Activated CD8-positive, alpha-beta T cell treated with anti-CD3 and anti-CD28 coated beads for 36 hours (primary cell): ENCODE results near the gene SLC25A48. TPM values are rescaled to one million over a fixed set of nuclear protein-coding genes. Genes with fewer than 3 reads are reported as not detected.

Source experiments
- ATAC-seq: fragments of 200-7000 bp; cut with Tn5 transposase; one replicate; pipeline ENCODE4 v1.10.0; 2021; ENCODE audit warnings: mild to moderate bottlenecking, moderate library complexity
- CTCF ChIA-PET: fragments of 350-600 bp; sonication (Branson Sonifier 250); formaldehyde crosslinking; loops from one replicate; lab custom pipeline; 2021; ENCODE audit warnings: antibody characterized with exemption; lab: Charles Lee
- POLR2A ChIA-PET: fragments of 350-600 bp; sonication (Branson Sonifier 250); formaldehyde crosslinking; loops from one replicate; lab custom pipeline; 2021; ENCODE audit warnings: antibody characterized with exemption; lab: Charles Lee
- DNase-seq: peaks from one replicate; pipeline ENCODE4 v3.0.0-alpha.2; 2020
- H3K27ac Mint-ChIP-seq: one replicate; pipeline ENCODE4 v1.8.0; 2021; ENCODE audit warnings: mild to moderate bottlenecking, mixed read lengths
- H3K27me3 Mint-ChIP-seq: one replicate; pipeline ENCODE4 v1.8.0; 2021; ENCODE audit warnings: mixed read lengths
- H3K36me3 Mint-ChIP-seq: one replicate; pipeline ENCODE4 v1.8.0; 2021; ENCODE audit warnings: low read depth, mixed read lengths
- H3K4me1 Mint-ChIP-seq: one replicate; pipeline ENCODE4 v1.8.0; 2021; ENCODE audit warnings: low read depth, mixed read lengths
- H3K4me3 Mint-ChIP-seq: one replicate; pipeline ENCODE4 v1.8.0; 2021; ENCODE audit warnings: mild to moderate bottlenecking, moderate library complexity, mixed read lengths
- H3K9me3 Mint-ChIP-seq: one replicate; pipeline ENCODE4 v1.8.0; 2021; ENCODE audit warnings: mixed read lengths
- intact Hi-C: fragments of 100-400 bp; cut with micrococcal nuclease; formaldehyde crosslinking; loops from one replicate; pipeline ENCODE4 v1.10.0; 2022
- total RNA-seq, 2 experiments: library from RNA; stranded (reverse); gene quantifications; one replicate each; pipeline ENCODE4 v1.2.3, GENCODE V29; 2021
- TF ChIP-seq, protein P1 (sequence below): fragments of 200-600 bp; IDR thresholded peaks from one replicate; pipeline ENCODE4 v1.8.0; 2022; ENCODE audit warnings: antibody characterized with exemption, mild to moderate bottlenecking

The SLC25A48 gene, protein sequence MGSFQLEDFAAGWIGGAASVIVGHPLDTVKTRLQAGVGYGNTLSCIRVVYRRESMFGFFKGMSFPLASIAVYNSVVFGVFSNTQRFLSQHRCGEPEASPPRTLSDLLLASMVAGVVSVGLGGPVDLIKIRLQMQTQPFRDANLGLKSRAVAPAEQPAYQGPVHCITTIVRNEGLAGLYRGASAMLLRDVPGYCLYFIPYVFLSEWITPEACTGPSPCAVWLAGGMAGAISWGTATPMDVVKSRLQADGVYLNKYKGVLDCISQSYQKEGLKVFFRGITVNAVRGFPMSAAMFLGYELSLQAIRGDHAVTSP
- total RNA-seq: not detected

DNA sequence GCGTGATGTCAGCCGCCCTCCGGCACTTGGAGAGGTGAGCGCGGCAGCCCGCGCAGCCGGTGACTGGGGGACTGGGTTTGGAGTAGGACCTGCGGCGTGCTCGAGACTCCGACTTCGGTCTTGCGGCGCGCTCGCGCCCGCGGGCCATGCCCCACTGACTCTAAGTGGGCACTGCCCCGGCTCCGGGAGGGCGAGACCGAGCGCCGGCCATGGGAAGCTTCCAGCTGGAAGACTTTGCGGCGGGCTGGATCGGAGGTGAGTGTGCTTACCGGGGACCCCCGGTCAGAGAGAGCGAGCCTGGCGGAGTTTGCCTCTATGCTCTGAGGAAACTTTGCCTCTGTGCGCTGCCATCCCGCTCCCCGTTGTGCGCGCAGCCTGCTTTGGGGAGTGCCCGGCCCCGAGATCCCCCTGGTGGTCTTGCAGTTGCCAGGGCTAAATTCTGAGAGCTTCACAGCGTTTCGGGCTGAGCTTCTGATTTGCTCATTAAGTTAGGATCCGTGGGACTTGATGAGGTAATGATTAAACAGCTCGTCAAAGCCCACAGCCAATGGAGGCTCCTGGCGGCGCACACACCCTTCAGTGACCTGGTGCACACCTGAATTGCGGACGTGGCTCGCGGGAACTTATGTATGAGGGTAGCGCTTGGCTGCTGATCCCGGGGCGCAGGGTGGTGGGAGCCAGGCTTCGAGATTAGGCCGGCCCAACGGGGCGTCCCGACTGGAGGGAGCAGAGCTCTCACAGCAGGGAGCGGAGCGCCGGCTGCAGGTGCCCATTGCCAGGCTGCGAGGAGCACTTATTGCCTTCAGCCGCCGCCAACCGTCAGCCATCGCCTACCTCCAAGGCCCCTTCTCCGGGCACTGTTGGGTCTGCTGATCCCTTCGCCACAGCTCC, at the start of gene SLC25A48:
Gene SLC25A48 (plus strand): TSS at position 25 of the 891 bp plus-strand sequence. CDS start 185 bp downstream, at position 210.
- H3K27me3 Mint-ChIP-seq: peaks cover 40% of the 10 kb centered on the region
- CTCF ChIA-PET: interaction anchor here (1.0 to 1.3 kb wide), 3 partner anchors 14 to 269 kb away, joined by 3 to 4 read pairs (median 4); no protein-coding TSS in a partner anchor
- TF ChIP-seq, protein P1, sequence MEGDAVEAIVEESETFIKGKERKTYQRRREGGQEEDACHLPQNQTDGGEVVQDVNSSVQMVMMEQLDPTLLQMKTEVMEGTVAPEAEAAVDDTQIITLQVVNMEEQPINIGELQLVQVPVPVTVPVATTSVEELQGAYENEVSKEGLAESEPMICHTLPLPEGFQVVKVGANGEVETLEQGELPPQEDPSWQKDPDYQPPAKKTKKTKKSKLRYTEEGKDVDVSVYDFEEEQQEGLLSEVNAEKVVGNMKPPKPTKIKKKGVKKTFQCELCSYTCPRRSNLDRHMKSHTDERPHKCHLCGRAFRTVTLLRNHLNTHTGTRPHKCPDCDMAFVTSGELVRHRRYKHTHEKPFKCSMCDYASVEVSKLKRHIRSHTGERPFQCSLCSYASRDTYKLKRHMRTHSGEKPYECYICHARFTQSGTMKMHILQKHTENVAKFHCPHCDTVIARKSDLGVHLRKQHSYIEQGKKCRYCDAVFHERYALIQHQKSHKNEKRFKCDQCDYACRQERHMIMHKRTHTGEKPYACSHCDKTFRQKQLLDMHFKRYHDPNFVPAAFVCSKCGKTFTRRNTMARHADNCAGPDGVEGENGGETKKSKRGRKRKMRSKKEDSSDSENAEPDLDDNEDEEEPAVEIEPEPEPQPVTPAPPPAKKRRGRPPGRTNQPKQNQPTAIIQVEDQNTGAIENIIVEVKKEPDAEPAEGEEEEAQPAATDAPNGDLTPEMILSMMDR: peak; percentile 55
- peaks cover 15% of the 10 kb centered on the region for H3K9me3 Mint-ChIP-seq
- H3K27ac Mint-ChIP-seq: no peak within 1 kb of the TSS
- intact Hi-C loops: loop anchor here (5.0 kb wide), 1 partner anchor 368 kb away; no protein-coding TSS in a partner anchor
- ATAC-seq (no peak), DNase-seq (peak; percentile 58)
- no peak within 1 kb of the TSS for H3K4me3 Mint-ChIP-seq
- no peaks in the 10 kb centered on the region for H3K4me1 Mint-ChIP-seq
- POLR2A ChIA-PET: no interaction called here
- no peaks in the 10 kb centered on the region for H3K36me3 Mint-ChIP-seq

DNA sequence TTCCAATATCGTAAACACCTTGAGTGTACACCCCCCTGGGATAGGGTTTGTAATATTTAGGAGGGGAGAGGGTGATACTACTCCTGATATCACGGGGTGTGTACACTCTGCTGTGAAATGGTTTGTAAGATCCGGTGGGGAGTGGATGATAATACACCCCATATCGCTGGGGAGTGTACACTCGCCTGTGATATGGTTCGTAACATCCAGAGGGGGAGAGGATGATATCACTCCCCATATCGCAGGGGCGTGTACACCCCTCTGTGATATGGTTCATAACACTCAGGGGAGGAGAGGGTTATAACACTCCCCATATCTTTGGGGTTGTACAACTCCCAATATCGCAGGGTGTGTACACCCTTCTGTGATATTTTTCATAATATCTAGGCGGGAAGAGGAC, 33.8 kb upstream of the SLC25A48 start:
- ATAC-seq: peak; percentile 38
- Mint-ChIP-seq H3K9me3 (no peaks in the 10 kb centered on the region), H3K36me3 (no peaks in the 10 kb centered on the region), H3K4me1 (no peaks in the 10 kb centered on the region), H3K27me3 (no peaks in the 10 kb centered on the region), H3K27ac (no peak overlapping the region), H3K4me3 (no peak overlapping the region)
- POLR2A ChIA-PET: no interaction called here
- TF ChIP-seq, protein P1: no peak
- DNase-seq: no peak
- CTCF ChIA-PET: no interaction called here
- intact Hi-C loops: no loop called here

DNA sequence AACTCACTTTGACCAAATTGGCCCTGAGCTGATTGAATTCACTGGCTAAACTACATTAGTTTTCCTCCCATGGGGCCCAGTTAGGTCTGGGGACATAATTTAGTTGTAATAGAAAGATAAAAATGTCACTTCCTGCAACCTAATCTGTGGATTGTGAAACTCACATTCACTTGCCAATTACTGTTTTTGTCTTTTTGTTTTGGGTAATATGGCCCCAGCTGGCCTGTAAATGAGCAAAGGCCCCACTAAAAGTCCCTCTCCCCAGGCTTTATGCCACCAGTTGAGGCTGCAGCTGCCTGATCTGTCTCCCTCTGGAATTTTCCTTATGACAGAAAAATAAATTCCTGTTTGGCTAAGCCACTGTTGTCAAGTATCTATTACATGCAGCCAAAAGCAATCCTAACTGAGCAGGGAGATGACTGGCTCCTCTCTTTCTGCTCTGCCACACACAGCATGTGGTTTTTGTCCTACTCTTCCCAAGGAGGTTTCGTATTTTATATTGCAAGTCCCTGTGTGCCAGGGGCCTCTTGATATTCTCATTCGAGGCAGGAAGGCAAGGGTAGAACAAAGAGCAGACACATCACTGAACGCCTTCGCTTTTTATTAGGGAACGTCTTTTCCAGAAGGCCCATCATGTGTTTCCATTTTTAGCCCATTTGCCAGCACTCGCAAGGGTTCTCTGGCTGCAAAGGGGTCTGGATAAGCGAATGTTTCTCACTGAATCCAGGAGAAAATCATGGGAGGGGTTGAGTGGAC, 24.1 kb upstream of the SLC25A48 start:
- no peak for ATAC-seq
- peaks cover 16% of the 10 kb centered on the region for H3K27me3 Mint-ChIP-seq
- H3K9me3 Mint-ChIP-seq: no peaks in the 10 kb centered on the region
- DNase-seq: no peak
- CTCF ChIA-PET: interaction anchor here (1.0 kb wide), 1 partner anchor 19 kb away, joined by 3 read pairs; no protein-coding TSS in a partner anchor
- intact Hi-C loops: no loop called here
- no peaks in the 10 kb centered on the region for H3K4me1 Mint-ChIP-seq
- no peak overlapping the region for H3K4me3 Mint-ChIP-seq
- H3K36me3 Mint-ChIP-seq: no peaks in the 10 kb centered on the region
- POLR2A ChIA-PET: no interaction called here
- TF ChIP-seq, protein P1: no peak
- no peak overlapping the region for H3K27ac Mint-ChIP-seq

DNA sequence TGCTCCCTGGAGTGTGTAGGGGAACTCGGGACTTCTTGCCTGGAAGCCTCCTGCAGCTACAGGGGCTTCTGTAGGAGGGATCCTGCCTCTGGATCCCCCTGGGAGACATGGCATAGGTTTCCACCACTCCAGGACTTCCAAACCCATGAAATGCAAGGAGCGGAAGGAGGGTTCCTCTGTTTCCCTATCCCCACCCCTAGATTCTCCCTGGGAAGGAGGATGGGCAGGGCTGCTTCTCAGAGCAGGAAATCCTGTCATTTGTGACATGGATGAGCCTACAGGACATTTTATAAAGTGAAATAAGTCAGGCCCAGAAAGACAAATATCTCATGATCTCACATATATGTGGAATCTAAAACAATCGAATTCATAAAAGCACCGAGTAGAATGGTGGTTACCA, 23.5 kb upstream of the SLC25A48 start:
- Mint-ChIP-seq H3K4me3 (no peak overlapping the region), H3K27ac (no peak overlapping the region), H3K27me3 (peaks cover 16% of the 10 kb centered on the region), H3K4me1 (no peaks in the 10 kb centered on the region), H3K36me3 (no peaks in the 10 kb centered on the region), H3K9me3 (no peaks in the 10 kb centered on the region)
- ChIA-PET CTCF (no interaction called here), POLR2A (no interaction called here)
- TF ChIP-seq, protein P1: no peak
- DNase-seq: no peak
- intact Hi-C loops: no loop called here
- ATAC-seq: no peak
